NCI-H226 (cell line): ENCODE measurements around the gene RBM28.

Experiments used
- DNase-seq: peaks from one replicate; pipeline ENCODE4 v3.0.0-alpha.2; 2015

The RBM28 gene

GRCh38 chr7:128343554-128344430 is at the start of gene RBM28:
Gene RBM28 (minus strand): TSS chr7:128343908. CDS start chr7:128343793, 115 bp downstream.
- peak; percentile 89 for DNase-seq

- DNase-seq = no peak
Measured at GRCh38 chr7:128392446-128393327, 49.0 kb upstream of the RBM28 start.

DNA sequence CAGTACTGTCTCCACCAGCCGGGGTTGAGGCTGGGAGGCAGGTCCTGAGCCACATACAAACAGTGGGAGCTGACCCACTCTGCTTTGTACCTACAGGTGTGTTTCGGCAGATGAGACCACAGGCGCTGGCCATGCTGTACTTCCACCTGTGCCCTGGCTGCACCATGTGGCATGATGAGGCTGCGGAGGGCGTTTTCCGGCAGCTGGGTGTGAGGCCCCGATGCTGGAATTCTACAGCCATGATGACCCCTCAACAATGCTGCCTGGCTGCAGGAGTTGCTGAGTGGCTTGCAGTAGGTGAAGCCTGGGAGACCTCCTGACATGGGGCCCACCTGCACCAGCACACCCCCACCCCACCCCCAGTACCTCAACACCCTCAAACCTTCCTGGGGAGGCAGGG is 48.1 kb upstream of the RBM28 start:
- no peak for DNase-seq

DNA sequence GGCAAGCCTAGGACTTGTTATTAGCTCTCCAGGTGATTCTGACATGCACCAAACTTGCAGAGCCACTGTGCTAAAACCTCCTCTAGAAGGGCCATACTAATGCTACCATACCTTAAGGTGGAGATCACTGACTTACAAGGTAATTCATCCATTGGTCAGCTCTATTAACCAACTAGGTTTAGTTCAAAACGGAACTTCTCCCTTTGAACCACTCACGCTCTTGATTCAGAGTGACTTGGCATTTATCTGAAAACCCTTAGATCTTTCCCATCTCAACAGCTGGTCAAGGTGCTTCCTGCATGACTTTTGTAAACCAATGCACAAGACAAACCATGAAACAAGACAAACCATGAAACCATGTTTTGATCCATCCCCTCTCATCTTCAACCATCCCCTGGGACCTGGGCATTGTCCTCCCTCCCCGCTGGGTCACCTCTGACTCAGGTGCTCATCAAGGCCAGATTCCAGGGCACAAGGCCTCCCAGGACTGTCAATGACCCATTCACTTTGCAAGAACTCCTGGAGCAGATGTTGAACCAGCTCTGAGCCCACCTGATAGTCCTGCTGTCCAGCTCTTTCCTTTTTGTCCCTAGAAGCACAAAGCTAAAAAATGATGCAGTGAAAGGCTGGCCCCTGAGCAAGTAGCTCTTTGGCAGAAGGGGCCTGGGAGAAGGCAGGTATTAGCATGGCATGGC is 47.3 kb upstream of the RBM28 start:
- DNase-seq = no peak

GRCh38 chr7:128389618-128390329 is 46.1 kb upstream of the RBM28 start:
- no peak for DNase-seq

GRCh38 chr7:128389085-128389617 is 45.4 kb upstream of the RBM28 start:
- DNase-seq = no peak

DNA sequence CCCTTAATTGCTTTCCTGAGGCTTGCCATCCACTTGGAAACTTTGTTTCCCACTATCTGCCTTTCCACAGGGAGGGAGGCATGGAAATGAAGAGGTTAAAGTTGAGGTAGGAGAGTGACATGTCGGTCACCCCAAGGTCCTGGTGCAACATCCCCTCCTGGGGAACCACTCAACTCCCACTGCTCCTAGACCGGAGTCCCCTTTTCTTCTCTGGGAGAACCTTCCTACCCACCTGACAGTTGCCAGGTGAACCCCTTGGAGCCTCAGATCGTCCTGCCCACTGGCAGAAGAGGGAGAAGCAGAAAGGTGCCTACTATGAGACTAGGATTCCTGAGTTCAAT is 44.4 kb upstream of the RBM28 start:
- no peak for DNase-seq

DNA sequence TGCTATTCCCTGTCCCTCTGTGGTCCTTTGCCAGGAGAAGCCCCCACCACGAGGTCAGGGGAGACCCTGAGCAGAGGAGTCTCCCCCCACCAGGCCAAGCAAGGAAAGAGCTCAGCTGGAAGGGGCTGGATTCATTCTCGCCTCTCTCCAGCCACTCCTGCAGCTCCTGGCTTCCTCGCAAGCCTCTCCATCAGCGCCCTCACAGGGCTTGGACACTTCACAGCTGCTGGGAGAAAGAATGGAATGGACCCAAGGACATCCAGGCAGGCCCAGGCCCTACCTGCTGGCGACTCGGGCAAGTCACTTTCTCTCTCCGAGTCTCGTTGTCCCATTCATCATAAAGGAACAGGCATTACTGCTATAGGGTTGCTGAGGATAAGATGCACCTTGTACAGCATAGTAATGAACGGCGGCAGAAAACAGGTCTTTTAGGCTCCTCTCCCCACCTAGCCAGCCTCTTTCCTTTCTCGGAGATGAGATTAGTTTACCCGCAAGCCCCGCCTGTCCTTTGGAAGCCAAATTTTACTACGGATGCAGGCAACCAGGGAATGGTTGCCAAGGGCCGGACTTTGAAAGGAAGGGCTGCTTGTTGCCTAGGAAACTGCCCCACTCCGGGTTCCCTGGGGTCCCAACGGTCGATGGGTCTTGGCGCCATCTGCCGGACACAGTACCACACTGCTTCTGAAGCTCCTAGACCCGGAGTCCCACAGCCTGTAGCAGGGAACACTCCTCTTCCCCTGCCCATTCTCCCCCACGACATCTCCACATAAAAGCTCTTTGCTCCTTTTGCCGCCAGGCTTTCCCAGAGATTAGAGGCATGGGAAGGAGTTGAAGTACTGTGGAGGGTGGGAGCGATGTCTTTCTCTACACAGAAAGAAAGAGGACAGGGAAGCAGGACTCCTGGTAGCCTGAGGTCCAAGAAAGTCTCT is 43.8 kb upstream of the RBM28 start:
- peak; percentile 40 for DNase-seq

- DNase-seq = no peak
Measured at GRCh38 chr7:128385988-128386925, 42.5 kb upstream of the RBM28 start.

GRCh38 chr7:128384726-128385125 is 41.0 kb upstream of the RBM28 start:
- DNase-seq = no peak

DNA sequence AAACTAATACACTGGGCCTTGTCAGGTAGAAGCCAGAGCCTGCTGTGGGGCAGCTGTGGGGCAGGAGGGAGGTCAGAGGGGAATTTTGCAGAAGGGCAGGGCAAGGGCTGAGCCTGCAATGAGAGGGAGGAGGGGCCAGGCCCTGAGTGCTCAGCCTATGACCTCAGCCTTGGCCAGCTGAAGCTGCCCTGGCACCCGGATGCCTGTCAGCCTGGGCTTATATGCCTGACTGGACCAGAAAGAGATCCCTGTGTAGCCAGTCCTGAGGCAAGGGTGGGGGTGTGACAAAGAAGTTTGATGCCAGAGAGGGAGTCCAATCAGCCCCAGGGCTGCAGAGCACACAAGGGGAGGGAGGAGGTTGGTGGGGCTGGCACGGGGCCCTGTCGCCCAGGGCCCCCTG is 40.1 kb upstream of the RBM28 start:
- peak; percentile 52 for DNase-seq

DNA sequence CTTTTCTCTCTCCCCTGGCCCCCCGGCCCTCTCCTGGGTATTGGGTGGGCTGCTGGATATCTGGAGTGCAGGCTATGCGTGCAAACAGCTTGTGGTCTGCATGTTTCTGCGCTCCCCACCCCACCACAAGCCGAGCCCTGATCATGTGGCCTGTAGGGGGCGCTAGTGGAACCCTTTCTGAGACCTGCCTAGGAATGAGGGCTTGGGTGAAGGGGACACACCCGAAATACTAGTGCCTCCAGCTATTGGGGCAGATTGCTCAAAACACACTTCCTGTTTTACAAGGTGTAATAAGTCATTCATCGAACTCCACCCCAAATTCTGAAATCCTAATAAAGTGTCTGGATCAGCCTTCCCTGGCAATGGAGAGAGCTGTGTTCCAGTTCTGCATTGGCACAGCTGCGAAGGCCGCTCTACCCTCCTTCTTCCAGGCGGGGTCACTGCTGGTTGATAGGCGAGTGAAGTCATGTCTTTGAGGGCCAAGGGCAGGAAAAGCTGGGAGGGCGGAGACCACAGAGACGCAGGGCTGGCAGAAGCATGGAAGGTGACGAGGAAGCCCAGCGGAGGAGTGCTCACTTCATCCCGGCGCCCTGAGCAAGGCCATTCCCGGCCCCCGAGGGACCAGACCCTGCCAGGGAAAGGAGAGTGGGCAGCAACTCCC is 37.6 kb upstream of the RBM28 start:
- no peak for DNase-seq

DNA sequence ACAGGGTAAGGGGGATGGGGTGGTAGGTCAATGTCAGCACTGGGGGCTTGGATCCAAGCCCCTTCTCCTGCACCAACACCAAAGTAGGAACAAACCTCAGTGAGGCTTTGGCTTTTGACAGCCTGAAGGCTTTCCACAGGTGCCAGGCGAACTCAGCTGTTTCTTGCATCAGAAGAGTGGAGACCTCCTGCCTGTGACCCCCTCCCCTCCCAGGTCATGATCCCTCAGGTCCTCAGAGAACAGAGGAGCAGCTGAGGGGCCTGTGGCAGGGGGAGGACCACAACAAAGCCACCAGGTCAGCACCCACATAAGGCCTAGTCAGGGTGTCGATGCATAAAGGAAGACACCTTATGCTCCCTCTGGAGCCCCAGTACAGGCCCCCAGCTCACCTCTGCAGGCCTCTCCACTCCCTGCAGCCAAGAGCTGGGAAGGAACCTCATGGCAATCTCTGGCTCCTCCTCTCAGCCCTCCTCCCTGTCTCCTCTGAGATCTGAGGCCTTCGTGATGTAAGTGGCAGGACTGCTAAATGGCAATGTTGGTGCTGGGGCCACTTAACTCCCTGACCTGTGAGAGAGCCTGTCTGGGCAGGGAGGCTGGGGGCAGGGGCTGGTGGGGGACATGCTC is 36.9 kb upstream of the RBM28 start:
- DNase-seq = no peak

GRCh38 chr7:128379900-128380479 is 36.3 kb upstream of the RBM28 start:
- DNase-seq = no peak

GRCh38 chr7:128378637-128379036 is 34.9 kb upstream of the RBM28 start:
- no peak for DNase-seq

DNA sequence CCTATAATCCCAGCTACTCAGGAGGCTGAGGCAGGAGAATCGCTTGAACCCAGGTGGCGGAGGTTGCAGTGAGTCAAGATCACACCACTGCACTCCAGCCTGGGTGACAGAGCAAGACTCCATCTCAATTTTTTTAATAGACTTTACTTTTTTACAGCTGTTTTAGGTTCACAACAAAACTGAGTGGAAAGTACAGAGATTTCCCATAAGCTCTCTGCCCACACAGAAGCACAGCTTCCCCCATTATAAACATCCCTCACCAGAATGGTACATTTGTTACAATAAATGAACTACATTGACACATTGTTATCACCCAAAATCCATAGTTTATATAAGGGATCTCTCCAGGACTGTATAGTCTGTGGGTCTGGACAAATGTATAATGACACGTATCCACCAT is 32.4 kb upstream of the RBM28 start:
- DNase-seq = no peak

- no peak for DNase-seq
Measured at GRCh38 chr7:128374041-128374440, 30.3 kb upstream of the RBM28 start.

DNA sequence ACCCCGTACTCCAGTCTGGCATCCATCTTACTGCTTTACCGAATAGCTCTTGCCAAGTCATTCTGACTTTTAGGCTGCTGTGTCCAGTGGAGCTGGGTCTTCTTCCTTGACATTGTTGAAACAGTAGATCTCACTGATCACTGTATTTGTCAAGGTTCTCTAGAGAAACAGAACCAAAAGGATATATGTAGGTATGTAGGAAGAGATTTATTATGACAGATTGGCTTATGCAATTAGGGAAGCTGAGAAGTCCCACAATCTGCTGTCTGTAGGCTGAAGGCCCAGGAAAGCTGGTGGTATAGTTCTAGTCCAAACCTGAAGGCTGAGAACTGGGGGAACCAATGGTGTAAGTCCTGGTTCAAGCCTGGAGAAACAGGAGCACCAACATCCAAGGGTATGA is 29.9 kb upstream of the RBM28 start:
- DNase-seq = no peak

DNA sequence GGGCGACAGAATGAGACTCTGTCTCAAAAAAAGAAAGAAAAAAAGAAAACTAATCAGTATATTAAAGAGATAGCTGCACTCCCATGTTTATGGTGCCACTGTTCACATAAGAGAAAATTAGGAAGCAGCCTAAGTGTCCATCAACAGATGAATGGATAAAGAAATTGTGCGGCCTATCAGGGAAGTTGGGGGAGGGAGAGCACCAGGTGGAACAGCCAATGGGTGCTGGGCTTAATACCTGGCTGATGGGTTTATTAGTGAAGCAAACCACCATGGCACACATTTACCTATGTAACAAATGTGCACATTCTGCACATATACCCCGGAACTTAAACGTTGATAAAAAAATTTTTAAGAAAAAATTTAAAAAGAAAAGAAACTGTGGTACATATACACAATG is 26.8 kb upstream of the RBM28 start:
- no peak for DNase-seq
